HG03354 (cell line): ENCODE results near the gene TUBB4B.

Experiments used
- ATAC-seq: cut with Tn5 transposase; IDR thresholded peaks from one replicate; pipeline ENCODE4 v1.9.1; 2021; ENCODE audit warnings: mild to moderate bottlenecking; ENCODE audit not compliant: unreplicated experiment, poor library complexity, severe bottlenecking

The TUBB4B gene

DNA sequence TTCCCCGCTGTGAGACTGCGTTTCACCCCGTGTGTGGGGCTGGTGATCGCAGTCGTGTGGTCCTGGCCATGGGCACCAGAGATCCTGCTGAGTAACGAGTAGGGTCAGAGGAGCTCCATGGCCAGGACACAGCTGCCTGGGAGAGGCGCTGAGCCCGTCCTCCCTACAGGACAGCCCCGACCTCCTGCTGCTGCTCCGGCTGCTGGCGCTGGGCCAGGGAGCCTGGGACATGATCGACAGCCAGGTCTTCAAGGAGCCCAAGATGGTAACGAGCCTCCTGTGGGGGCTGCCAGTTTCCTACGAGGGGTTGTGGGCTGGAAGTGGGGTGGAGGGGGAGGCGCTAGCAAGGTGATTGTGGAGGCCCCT lies 25.1 kb downstream of the TUBB4B start:
- no peak for ATAC-seq

DNA sequence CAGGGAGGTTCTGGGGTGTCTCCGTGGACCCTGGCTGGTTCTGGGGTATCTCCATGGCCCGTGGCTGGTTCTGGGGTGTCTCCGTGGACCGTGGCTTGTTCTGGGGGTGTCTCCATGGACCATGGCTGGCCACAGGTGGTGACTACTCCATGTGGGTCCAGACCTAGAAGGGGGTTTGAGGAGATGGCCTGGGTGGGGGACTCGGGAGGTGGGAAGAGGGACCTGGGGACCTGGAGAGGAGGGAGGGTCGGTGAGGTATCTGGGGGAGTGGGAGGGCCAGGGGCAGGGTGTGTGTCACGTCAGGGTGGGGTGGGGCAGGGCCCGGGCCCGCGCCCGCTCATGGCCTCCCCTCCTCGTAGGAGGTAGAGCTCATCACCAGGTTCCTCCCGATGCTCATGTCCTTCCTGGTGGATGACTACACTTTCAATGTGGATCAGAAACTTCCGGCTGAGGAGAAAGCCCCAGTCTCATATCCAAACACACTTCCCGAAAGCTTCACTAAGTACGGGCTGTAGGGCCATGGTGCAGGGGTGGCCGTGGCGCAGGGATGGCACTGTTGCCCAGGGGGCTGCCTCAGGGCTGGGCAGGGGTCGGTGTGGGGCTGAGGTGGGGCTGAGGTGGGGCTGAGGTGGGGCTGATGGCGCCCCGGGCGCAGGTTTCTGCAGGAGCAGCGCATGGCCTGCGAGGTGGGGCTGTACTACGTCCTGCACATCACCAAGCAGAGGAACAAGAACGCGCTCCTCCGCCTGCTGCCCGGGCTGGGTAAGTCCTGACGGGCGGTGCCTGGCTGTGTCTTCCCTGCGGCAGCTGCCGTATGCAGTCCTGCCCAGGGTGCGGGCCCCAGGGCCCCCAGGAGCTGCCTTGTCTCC lies 25.7 kb downstream of the TUBB4B start:
- no peak for ATAC-seq

DNA sequence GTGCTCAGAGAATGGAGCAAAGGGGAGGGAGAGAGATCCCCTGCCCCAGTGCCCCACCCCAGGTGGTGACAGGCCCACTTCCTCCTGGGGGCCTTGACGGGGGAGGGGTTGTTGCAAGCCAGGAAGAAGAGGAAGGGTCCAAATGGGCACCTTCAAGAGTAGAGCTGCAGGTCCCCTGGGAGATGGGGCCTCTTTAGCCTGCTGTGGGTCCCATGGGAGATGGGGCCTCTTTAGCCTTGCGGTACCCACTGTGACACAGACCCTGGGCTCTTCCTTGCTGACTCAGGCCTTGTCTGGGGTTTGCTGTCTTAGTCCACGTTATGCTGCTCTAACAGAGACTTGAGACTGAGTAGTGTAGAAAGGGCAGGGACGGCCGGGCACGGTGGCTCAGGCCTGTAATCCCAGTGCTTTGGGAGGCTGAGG lies 26.9 kb downstream of the TUBB4B start:
- no peak for ATAC-seq

DNA sequence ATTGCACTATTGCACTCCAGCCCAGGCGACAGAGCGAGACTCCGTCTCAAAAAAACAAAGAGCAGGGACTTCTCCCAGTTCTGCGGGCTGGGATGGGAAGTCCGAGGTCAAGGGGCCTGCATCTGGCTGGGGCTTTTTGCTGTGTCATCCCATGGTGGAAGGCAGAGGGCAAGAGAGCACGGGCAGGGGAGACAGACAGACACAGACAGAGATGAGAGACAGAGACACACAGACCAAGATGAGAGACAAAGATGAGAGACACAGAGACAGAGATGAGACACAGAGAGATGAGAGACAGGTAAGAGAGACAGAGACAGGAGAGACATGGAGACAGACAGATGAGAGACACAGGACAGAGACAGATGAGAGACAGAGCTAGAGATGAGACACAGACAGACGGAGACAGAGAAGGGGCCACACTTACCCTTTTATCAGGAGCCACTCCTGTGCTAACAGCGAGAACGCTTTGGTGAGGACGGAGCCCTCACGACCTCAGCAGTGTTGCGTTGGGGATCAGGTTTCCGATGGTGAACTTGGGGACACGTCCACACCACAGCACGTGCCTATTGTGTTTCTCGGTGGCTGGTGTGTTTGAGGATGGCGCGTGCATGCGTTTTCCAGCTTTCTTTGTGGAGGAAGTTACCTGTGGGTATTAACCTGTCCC lies 27.6 kb downstream of the TUBB4B start:
- no peak for ATAC-seq

DNA sequence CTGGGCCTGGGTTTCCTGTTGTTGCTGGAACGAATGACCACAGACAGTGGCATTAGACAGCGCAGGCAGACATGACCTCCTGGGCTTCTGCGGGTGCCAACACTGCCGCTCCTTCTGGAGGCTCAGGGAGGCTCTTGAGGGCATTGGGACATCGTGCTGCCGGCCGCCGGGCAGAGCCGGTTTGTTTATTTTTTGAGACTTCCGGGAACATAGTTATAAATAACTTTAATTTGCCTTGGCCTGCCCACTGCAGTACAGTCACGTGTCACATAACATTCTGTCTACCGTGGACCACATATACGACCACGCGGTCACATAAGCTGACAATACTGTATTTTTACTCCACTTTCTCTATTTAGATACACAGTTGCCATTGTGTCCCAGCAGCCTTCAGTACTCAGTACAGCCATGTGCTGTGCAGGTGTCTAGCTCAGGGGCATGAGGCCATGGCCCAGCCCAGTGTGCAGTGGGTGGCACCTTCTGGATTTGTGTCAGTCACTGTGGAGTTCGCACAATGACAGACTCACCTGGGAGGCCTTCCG lies 28.2 kb downstream of the TUBB4B start:
- ATAC-seq = no peak

DNA sequence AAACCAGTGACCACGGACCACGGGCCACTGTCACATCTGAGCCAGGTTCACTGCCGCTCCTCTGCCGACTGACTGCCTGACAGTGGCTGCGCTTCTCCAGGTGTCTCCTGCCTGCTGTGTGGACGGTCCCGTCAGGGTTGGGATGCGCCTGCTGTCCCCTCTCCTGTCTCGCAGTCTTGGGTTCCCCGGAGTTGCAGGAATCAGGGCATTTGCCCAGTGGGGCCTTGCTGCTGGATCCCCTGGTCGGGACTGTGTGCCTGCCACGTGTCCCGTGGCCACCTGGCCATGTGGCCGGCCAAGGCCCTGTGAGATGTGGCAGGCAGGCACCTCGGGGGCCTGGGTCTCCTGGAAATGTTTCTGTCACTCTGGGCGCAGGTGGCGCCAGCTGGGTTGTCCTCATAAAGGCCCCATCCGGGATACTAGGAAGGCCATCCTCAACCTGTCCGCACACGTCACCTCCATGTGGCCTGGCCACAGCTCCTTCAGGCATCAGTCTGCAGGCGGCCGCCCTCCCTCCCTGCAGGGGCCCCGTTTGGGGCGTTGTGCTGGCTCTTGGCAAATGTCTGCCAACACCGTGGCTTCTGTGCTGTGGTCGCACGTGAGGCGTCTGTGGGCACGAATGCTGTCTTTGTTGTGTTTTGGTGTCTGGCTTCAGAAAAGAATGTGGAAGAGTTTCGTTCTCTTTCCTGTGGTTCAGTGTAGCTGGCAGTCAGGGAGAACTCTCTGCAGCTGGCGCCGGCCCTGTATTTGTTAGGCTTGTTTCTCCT lies 30.0 kb downstream of the TUBB4B start:
- no peak for ATAC-seq

DNA sequence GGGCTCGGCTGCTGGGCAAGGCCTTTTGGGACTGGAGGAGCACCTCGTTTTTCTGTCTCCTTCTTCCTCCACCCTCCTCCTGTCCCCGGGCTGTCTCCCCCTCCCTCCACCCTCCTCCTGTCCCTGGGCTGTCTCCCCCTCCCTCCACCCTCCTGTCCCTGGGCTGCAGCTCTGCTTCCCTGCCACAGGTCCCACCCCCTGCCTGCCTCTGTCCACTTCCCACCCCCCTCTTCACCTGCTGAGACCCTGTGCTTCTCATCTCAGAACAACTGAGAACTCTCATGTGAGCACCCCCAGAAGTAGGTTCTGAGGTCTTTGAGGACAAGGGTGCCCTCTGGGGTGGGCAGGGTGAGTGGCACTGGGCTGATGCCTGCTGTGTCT lies 30.6 kb downstream of the TUBB4B start:
- ATAC-seq = no peak

DNA sequence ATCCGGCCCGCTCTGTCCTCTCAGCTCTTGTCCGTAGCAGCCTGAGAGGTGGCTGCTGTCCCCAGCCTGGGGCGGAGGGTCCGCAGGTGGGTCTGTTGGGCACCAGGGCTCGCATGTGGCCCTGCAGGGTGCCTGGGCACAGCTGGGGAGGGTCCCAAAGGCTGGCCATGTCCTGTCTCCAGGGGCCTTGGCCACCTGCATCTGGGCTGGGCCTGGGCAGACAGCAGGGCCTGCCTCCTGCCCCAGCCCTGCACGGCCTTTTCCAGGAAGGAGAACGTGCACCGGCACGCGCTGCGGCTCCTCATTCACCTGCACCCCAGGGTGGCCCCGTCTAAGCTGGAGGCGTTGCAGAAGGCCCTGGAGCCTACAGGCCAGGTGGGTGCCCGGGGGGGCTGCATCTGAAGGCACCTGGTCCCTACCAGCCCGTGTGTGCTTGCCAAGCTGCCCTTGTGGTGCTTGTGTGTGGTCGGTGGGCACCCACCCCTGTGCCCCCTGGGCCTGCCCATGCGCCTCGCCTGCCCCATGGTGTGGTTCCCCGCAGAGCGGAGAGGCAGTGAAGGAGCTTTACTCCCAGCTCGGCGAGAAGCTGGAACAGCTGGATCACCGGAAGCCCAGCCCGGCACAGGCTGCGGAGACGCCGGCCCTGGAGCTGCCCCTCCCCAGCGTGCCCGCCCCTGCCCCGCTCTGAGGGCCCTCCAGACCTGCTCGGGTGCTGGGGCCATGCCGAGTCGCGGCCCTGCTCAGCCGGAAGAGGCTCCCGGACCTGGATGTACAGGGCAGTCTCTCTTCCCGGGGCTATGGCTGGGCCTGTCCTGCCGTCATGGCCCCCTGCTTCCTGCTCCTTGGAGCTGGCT lies 31.4 kb downstream of the TUBB4B start:
- no peak for ATAC-seq

DNA sequence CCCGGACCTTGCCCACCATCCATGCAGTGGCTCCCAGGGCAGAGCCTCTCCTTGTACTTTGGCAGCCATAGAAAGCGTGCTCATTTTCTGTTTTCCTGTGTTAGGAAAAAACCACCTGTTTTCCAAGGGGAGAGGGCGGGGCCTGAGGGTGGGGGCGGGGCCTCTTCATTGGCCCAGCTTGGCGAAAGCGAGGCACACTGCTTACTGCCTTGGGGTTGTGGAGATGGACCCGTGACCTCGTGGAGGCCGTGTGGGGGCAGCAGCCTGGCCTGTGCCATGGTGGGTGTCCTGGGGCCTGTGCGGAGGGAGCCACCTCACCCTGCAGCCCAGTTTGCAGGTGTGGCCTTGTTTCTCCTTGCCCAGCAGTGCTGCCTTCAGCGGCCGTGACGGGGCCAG lies 32.0 kb downstream of the TUBB4B start:
- no peak for ATAC-seq

DNA sequence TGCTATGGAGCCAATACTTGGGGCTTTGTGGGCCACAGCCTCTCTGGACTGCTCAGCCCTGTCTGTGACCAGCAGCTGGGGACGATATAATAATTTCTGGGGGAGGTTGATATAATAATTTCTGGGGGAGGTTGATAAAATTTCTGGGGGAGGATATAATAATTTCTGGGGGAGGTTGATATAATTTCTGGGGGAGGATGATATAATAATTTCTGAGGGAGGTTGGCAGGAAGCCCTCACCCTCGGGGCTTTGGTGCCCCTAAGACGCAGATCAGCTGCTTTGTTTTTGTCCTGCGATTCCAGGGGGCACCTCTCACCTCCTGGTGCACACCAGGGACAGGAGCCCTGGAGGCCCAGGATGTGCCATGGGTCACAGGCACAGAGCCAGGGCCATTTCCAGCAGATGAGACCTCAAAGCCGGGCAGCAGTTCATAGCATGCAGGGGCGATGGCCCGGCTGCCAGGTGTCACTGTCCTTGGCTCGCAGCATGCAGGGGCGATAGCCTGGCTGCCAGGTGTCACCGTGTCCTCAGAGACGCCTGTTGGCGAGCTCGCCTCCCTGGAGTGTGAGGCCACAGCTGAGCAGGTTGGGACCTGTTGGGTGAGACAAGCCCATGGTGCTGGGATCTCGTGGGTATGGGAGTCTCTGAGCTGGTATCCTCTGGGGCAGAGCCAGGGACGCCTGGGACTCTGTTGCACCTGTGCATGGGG lies 32.7 kb downstream of the TUBB4B start:
- ATAC-seq = no peak

DNA sequence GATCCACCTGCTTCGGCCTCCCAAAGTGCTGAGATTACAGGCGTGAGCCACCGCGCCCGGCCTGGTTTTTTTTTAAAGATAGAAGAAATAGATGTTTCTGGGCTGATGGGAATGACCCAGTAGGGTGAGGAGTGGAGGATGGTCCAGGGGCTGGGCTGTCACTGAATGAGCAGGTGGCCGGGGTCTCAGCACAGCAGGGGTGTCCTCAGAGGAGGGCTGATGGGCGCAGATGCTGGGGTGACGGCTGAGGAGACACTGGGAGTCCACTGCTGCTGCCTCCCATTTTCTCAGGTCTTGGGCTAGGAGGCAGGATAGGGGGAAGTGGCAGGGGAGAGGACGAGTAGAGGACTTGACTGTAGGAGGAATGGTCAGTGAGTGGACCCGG lies 34.1 kb downstream of the TUBB4B start:
- no peak for ATAC-seq

DNA sequence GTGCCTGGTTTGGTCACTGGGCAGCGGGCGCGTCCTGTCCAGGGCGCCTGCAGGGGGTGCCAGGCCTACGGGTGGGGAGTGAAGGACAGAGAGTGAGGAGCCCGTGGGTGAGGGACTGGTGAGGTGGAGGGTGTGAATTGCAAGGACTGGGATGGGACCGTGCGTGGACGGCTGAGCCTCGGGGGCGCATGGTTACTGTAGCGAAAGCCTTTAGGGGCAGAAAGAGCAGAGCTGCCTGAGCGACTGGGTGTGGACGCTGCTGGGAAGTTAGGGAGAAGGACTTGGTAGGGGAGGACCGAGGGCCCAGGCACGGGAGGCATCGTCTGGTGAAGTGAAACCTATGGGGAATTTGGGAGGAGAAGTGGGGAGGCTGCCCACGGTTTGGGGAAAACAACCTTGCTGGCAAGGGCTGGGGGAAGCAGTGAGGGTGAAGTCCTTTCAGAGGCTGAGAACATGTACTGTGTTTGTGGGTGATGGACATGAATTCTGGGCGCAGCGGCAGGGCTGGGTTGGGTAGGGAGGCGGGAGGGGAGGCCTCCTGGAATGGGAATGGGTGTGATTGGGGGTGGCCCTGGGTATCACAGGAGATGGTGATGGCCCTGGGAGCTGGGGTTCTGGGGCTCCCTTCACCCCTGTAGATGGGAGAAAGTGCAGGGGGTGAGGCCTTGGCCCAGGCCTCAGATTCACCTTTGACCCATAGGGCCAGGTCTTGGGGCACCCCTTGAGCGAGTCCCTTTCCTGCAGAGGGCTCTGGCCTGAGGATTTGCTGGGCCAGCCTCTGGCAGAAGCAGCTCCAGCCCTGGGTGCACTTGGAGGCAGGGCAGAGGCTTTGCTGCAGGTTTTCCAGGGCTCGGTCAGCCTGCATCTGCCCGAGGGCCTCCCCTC lies 34.7 kb downstream of the TUBB4B start:
- ATAC-seq = no peak

DNA sequence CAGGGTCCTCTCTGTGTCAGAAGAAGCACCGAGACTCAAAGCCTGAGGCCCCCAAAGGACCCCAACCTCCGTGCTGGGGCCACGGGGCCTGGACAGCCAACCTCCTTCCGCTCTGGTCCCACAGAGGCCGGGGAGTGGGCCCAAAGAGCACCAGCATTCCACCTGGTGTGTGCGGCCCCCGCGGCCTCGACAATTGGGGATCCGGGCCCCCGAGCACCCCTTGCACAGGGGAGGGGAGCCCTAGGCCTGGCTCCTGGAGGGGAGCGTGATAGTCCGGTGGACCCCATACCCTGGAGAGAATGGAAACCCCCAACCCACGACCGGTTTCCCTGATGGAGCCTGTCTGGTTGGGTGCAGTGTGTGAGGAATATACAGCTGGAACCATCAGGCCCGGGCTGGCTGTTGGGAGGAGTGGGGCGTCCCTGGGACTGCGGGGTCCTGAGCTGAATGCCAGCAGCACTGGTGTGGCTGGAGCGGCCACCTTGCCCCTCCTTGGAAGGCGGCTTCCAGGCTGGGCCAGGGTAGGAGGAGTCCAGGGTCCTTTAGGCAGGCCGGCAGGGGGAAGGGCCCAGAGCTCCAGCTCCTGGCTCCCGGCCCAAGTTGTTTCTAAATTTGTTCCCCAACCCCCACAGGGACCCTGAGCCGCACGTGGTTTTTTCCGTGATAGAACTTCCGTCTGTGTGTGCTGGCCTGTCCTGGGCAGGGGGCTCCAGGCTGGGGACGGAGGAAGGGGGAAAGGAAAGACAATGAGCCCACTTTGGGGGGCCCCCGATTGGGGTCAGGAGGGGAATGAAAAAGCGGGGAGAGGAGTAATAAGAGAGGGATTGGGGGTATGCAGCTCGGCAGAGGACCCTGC lies 35.6 kb downstream of the TUBB4B start:
- ATAC-seq = peak; percentile 8

DNA sequence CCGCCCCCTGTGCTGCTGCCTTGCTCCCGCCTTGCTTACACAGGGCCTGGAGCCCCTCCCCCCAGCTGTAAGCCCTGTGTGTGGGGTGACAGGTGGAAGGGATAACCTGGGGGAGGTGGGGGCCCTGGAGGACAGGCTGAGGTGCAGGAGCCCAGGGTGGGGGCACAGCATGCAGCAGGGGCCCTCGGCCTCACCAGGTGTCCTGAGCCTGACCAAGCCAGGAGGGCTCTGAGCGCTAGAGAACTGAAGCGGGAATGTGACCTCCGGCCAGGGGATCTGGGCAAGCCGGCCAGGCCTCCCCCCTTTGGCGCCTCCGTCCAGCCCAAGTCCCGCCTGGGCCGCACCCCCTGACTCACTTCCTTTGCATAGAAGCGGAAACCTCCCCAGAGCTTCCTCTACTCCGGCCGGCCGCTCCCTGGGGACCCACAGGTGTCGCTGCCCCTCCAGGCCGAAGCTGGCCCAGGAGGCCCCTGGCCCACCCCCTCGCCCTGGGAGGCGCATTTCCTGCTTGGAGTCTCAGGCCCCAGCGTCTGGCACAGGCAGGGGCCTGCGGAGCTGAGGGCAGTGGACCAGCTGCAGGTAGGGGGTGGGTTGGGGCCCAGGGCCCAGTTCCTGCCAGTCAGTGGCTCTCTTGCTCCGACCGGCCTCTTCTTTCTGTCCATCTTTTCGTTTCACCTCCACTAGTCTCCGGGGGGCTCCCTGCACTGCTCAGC lies 36.4 kb downstream of the TUBB4B start, which contains the start of gene TOR4A:
Gene TOR4A, plus strand, starts transcription at position 398 of the 713 bp plus-strand sequence. CDS start 964 bp downstream, outside the sequence.
- peak; percentile 79 for ATAC-seq

DNA sequence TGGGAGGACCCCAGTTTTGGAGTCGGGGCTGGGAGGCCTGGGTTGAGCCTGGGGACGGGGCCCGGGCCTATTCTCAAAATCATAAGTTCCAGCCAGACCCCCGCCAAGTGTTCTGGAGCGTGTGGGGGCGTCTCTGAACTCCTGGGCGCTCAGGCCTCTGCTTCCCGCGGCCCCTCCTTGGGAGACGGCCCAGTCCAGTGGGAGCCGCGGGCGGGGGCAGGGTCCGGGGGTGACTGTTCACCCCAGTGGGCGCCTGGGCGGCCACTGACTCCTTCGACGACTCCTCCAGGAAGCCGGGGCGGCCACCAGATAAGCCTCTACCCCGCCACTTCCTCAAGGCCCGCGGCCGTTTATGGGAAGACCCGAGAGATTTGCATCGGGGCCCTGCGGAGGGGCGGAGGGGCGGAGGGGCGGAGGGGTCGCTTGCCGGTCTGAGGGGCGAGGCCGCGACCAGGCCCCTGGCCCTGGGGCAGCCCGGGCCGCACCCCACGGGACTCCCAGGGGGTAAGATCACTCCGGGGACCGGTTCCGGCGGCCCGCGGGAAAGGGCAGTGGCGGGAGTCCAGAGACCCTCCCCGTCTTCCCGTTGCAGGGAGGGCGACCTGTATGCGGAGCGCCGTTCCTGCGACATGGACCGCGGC lies 37.1 kb downstream of the TUBB4B start:
- no peak for ATAC-seq
